Body of pancreas (tissue), 4 donors: ENCODE measurements around the gene CABP7.

Source experiments
- POLR2A ChIP-seq, 3 donors: fragments of 450-650 bp; IDR thresholded peaks; one replicate each; pipeline ENCODE4 v1.6.1; 2016; ENCODE audit warnings: antibody characterized with exemption in 3 of 3, mild to moderate bottlenecking in 2 of 3
- TF ChIP-seq, protein P1 (sequence below), 7 experiments: fragments of 450-650 bp in 4 of 7; fragments of 200-600 bp in 3 of 7; sonication (generic) in 3 of 7; IDR thresholded peaks; one replicate each; pipeline ENCODE4 v1.5.1; 2016 to 2019; ENCODE audit warnings: antibody characterized with exemption in 7 of 7

DNA sequence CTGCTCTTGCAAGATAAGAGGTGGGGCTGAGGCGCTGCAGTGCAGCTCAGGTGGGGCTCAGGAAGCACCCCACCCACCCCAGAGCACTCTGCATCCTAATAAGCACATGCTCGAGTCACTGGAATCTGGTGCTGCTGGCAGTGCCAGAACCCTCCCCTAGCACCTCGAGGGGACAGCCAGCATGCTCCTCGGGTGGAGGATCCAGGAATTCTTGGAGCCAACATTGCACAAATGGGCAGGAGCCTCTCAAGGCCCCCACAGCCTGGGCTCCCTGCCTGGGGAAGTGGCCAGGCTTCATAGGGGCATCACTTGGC, 27.5 kb upstream of the CABP7 start:
- TF ChIP-seq, protein P1, sequence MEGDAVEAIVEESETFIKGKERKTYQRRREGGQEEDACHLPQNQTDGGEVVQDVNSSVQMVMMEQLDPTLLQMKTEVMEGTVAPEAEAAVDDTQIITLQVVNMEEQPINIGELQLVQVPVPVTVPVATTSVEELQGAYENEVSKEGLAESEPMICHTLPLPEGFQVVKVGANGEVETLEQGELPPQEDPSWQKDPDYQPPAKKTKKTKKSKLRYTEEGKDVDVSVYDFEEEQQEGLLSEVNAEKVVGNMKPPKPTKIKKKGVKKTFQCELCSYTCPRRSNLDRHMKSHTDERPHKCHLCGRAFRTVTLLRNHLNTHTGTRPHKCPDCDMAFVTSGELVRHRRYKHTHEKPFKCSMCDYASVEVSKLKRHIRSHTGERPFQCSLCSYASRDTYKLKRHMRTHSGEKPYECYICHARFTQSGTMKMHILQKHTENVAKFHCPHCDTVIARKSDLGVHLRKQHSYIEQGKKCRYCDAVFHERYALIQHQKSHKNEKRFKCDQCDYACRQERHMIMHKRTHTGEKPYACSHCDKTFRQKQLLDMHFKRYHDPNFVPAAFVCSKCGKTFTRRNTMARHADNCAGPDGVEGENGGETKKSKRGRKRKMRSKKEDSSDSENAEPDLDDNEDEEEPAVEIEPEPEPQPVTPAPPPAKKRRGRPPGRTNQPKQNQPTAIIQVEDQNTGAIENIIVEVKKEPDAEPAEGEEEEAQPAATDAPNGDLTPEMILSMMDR (IDR thresholded peaks at IDR 0.05), result no peak
- TF ChIP-seq POLR2A (IDR thresholded peaks at IDR 0.05), result no peak
